ENCODE data around the gene TRPM2. TPM values are rescaled to one million over a fixed set of nuclear protein-coding genes. Genes with fewer than 3 reads are reported as not detected.
A peak's percentile ranks its signal among the peaks of the same experiment; 100 is the strongest.

The TRPM2 gene
- total and polyA plus RNA-seq, 2 of the 13 experiments (the other 11 are each of a cell fraction or from before 2014, with no cell fraction given): 0.07 to 0.20 TPM

- TF ChIP-seq ZNF674 (CRISPR knock-in tag; IDR thresholded peaks at IDR 0.05; ENCODE audit: low read depth) (no peak), THAP11 (CRISPR knock-in tag; IDR thresholded peaks at IDR 0.05) (no peak), PREB (CRISPR knock-in tag; IDR thresholded peaks at IDR 0.05) (no peak), ARID3A (IDR thresholded peaks at IDR 0.05; ENCODE audit: low read depth, low read length) (no peak), ARNTL (CRISPR knock-in tag; IDR thresholded peaks at IDR 0.05) (no peak), PHF8 (CRISPR knock-in tag; IDR thresholded peaks at IDR 0.05) (no peak), UBTF (CRISPR knock-in tag; IDR thresholded peaks at IDR 0.05) (0 out of 2 replicates have a peak, but pooled peaks have one; percentile 11), JDP2 (CRISPR knock-in tag; IDR thresholded peaks at IDR 0.05; ENCODE audit: borderline replicate concordance) (no peak), ZNF558 (CRISPR knock-in tag; IDR thresholded peaks at IDR 0.05; ENCODE audit: borderline replicate concordance) (no peak)
Measured at GRCh38 chr21:44370786-44371410, 17.5 kb downstream of the TRPM2 start (continued).

Measured in HepG2 (cell line).